ENCODE results near the gene TBX20. TPM values are rescaled to one million over a fixed set of nuclear protein-coding genes. Genes with fewer than 3 reads are reported as not detected.
"Not testable (repeated sequence)": the region's sequence is repeated elsewhere in the genome, so short reads cannot be mapped to it uniquely, and the experiment has no call there.

TBX20 gene
- total and polyA plus RNA-seq, 4 donors = 0.21 to 0.89 (median 0.59) TPM

GRCh38 chr7:35173176-35173575 is 80.7 kb downstream of the TBX20 start:
- H3K9me3 ChIP-seq (ENCODE audit: control insufficient read depth in 4 of 4, low read length in 3 of 4); H3K4me3 ChIP-seq (ENCODE audit: low read depth in 1 of 3, low read length in 3 of 3); H3K9ac ChIP-seq (ENCODE audit: low read depth in 1 of 2, low read length in 2 of 2); DNase-seq (ENCODE audit: low spot score); H3K4me1 ChIP-seq (ENCODE audit: control insufficient read depth in 4 of 4, insufficient read depth in 4 of 4, low read length in 3 of 4); H3K27me3 ChIP-seq (ENCODE audit: control insufficient read depth in 4 of 4, insufficient read depth in 4 of 4, low read length in 3 of 4); H3K36me3 ChIP-seq (ENCODE audit: control insufficient read depth in 4 of 4, insufficient read depth in 3 of 4, low read depth in 1 of 4, low read length in 3 of 4); H3K27ac ChIP-seq (ENCODE audit: low read depth in 1 of 2, low read length in 2 of 2): not testable (repeated sequence)
- WGBS = 65% methylated on average over 2 of the region's 2 CpGs

- not testable (repeated sequence) for H3K9me3 ChIP-seq (ENCODE audit: control insufficient read depth in 4 of 4, low read length in 3 of 4); H3K4me3 ChIP-seq (ENCODE audit: low read depth in 1 of 3, low read length in 3 of 3); H3K9ac ChIP-seq (ENCODE audit: low read depth in 1 of 2, low read length in 2 of 2); H3K27ac ChIP-seq (ENCODE audit: low read depth in 1 of 2, low read length in 2 of 2); H3K36me3 ChIP-seq (ENCODE audit: control insufficient read depth in 4 of 4, insufficient read depth in 3 of 4, low read depth in 1 of 4, low read length in 3 of 4); H3K4me1 ChIP-seq (ENCODE audit: control insufficient read depth in 4 of 4, insufficient read depth in 4 of 4, low read length in 3 of 4); H3K27me3 ChIP-seq (ENCODE audit: control insufficient read depth in 4 of 4, insufficient read depth in 4 of 4, low read length in 3 of 4); DNase-seq (ENCODE audit: low spot score)
- 65% methylated on average over 4 of the region's 4 CpGs for WGBS
These were observed 81.8 kb downstream of the TBX20 start for GRCh38 chr7:35172131-35172530.

- H3K27me3 ChIP-seq (ENCODE audit: control insufficient read depth in 4 of 4, insufficient read depth in 4 of 4, low read length in 3 of 4); H3K4me3 ChIP-seq (ENCODE audit: low read depth in 1 of 3, low read length in 3 of 3); H3K9me3 ChIP-seq (ENCODE audit: control insufficient read depth in 4 of 4, low read length in 3 of 4); H3K27ac ChIP-seq (ENCODE audit: low read depth in 1 of 2, low read length in 2 of 2); DNase-seq (ENCODE audit: low spot score); H3K9ac ChIP-seq (ENCODE audit: low read depth in 1 of 2, low read length in 2 of 2); H3K4me1 ChIP-seq (ENCODE audit: control insufficient read depth in 4 of 4, insufficient read depth in 4 of 4, low read length in 3 of 4); H3K36me3 ChIP-seq (ENCODE audit: control insufficient read depth in 4 of 4, insufficient read depth in 3 of 4, low read depth in 1 of 4, low read length in 3 of 4): not testable (repeated sequence)
These were observed 86.2 kb downstream of the TBX20 start for GRCh38 chr7:35167658-35168057.

- H3K9ac ChIP-seq (ENCODE audit: low read depth in 1 of 2, low read length in 2 of 2); H3K4me1 ChIP-seq (ENCODE audit: control insufficient read depth in 4 of 4, insufficient read depth in 4 of 4, low read length in 3 of 4); H3K27ac ChIP-seq (ENCODE audit: low read depth in 1 of 2, low read length in 2 of 2); H3K9me3 ChIP-seq (ENCODE audit: control insufficient read depth in 4 of 4, low read length in 3 of 4); H3K27me3 ChIP-seq (ENCODE audit: control insufficient read depth in 4 of 4, insufficient read depth in 4 of 4, low read length in 3 of 4); H3K36me3 ChIP-seq (ENCODE audit: control insufficient read depth in 4 of 4, insufficient read depth in 3 of 4, low read depth in 1 of 4, low read length in 3 of 4); H3K4me3 ChIP-seq (ENCODE audit: low read depth in 1 of 3, low read length in 3 of 3); DNase-seq (ENCODE audit: low spot score): not testable (repeated sequence)
- 98% methylated on average over 1 of the region's 1 CpG for WGBS
These were observed 86.7 kb downstream of the TBX20 start for GRCh38 chr7:35167158-35167557.

GRCh38 chr7:35161059-35161740 is 92.7 kb downstream of the TBX20 start:
- WGBS = 44% methylated on average over 3 of the region's 3 CpGs
- DNase-seq (ENCODE audit: low spot score) = not testable (repeated sequence)

More at GRCh38 chr7:35161059-35161740, 92.7 kb downstream of the TBX20 start:
- not testable (repeated sequence) for H3K9me3 ChIP-seq (ENCODE audit: control insufficient read depth in 4 of 4, low read length in 3 of 4); H3K4me3 ChIP-seq (ENCODE audit: low read depth in 1 of 3, low read length in 3 of 3); H3K27ac ChIP-seq (ENCODE audit: low read depth in 1 of 2, low read length in 2 of 2); H3K27me3 ChIP-seq (ENCODE audit: control insufficient read depth in 4 of 4, insufficient read depth in 4 of 4, low read length in 3 of 4); H3K36me3 ChIP-seq (ENCODE audit: control insufficient read depth in 4 of 4, insufficient read depth in 3 of 4, low read depth in 1 of 4, low read length in 3 of 4); H3K4me1 ChIP-seq (ENCODE audit: control insufficient read depth in 4 of 4, insufficient read depth in 4 of 4, low read length in 3 of 4); H3K9ac ChIP-seq (ENCODE audit: low read depth in 1 of 2, low read length in 2 of 2)

Other genes with a start within 250 kb of the TBX20 start
- 10 to 100 TPM; 21.6 to 24.2 TPM for gene DPY19L1, start 216.6 kb downstream of the TBX20 start, total RNA-seq
- gene DPY19L1, start 216.6 kb downstream of the TBX20 start, polyA plus RNA-seq = 10 to 100 TPM in 1 of 2 donors, 1 to 10 TPM in 1; 3.9 to 12.3 TPM

All from liver (tissue), 9 donors.